Osteoblast (primary cell): ENCODE results near the gene KNSTRN. TPM values are rescaled to one million over a fixed set of nuclear protein-coding genes. Genes with fewer than 3 reads are reported as not detected.

Source experiments
- DNase-seq: peaks from one replicate; pipeline ENCODE4 v3.0.0; 2011; ENCODE audit warnings: low spot score, mixed read lengths; ENCODE audit not compliant: insufficient read length; ENCODE audit errors: missing footprints
- H2AFZ ChIP-seq: 2 replicates; pipeline ENCODE4 v1.6.0; 2011; ENCODE audit warnings: mild to moderate bottlenecking, low read length
- H3K27ac ChIP-seq: 2 replicates; pipeline ENCODE4 v1.5.1; 2011; ENCODE audit warnings: mild to moderate bottlenecking, low read depth, low read length, moderate library complexity
- H3K27me3 ChIP-seq: 2 replicates; pipeline ENCODE4 v1.6.0; 2012; ENCODE audit warnings: mild to moderate bottlenecking, control low read depth, inconsistent platforms, low read length, moderate library complexity; ENCODE audit not compliant: insufficient read depth
- H3K36me3 ChIP-seq: 2 replicates; pipeline ENCODE4 v1.5.1; 2011; ENCODE audit warnings: mild to moderate bottlenecking, low read length, control low read depth, moderate library complexity; ENCODE audit not compliant: insufficient read depth
- H3K4me1 ChIP-seq: 2 replicates; pipeline ENCODE4 v1.5.1; 2011; ENCODE audit warnings: mild to moderate bottlenecking, low read length, control low read depth, moderate library complexity; ENCODE audit not compliant: insufficient read depth
- H3K4me2 ChIP-seq: 2 replicates; pipeline ENCODE4 v1.6.0; 2011; ENCODE audit warnings: mild to moderate bottlenecking, low read length; ENCODE audit not compliant: insufficient read depth
- H3K4me3 ChIP-seq: fragments of 200-600 bp; sonication (generic); 3 replicates; pipeline ENCODE4 v1.5.1; 2012; ENCODE audit warnings: mild to moderate bottlenecking, low read length, inconsistent platforms; ENCODE audit not compliant: insufficient read depth
- H3K79me2 ChIP-seq: 2 replicates; pipeline ENCODE4 v1.6.0; 2012; ENCODE audit warnings: mild to moderate bottlenecking, low read length, control low read depth, inconsistent platforms; ENCODE audit not compliant: insufficient read depth
- H3K9me3 ChIP-seq: 2 replicates; pipeline ENCODE4 v1.5.1; 2011; ENCODE audit warnings: low read depth, low read length, control low read depth
- H4K20me1 ChIP-seq: 2 replicates; pipeline ENCODE4 v1.6.0; 2012; ENCODE audit warnings: mild to moderate bottlenecking, low read length, control low read depth; ENCODE audit not compliant: insufficient read depth
- total RNA-seq: library from RNA; depleted of rRNA; stranded (reverse); fragments of >200 nt; gene quantifications from 2 replicates; pipeline ENCODE4 v1.2.3, GENCODE V29; 2012
- TF ChIP-seq, protein P1 (sequence below): IDR thresholded peaks from 2 replicates; pipeline ENCODE4 v1.5.1; 2011; ENCODE audit warnings: mild to moderate bottlenecking, low read depth, low read length, moderate library complexity; ENCODE audit errors: extremely low read depth

The KNSTRN gene
- total RNA-seq, 1 donor, result 19.9 TPM

DNA sequence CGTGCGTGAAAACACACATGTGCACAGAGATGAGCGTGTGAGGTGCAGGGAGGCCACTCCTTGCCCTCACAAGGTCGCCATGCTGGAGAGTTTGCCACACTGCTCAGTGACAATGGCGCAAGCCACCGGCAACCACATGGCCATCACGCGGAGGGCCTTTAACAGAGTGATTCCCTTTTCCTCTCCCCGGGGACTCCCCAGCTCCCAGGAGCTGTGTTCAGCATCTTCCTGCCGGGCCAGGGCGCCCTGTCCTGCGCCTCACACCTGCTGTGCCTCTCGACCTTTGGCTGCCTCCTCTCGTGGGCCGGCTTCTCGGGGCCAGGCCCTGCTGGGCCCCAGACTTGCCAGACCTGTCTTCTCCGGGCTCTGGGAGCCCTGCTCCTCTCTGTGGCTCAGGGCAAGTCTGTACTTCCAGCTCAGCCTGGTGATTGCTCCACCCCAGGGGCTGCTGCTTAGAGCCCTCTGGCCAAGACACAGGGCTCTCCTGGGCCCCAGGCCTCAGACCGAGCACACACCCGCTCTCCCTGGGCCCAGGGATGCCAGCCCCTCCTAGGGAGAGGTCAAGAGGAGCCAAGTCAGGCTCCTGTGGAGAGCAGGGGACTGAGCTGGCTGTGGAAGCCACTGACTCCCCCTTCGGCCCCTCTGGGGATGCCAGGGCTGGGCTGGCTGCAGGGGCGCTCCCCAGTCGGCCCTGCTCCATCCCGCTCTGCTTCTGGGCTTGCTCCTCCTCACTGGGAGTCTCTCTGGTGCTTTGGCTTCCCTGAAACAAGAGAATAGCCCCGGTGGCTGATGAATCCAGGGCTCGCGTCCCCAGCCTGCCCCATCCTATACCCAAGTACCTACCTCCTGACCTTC is 47.4 kb upstream of the KNSTRN start:
- peaks cover 25% of the 10 kb centered on the region for H3K79me2 ChIP-seq
- H3K4me1 ChIP-seq, result peaks cover 55% of the 10 kb centered on the region
- DNase-seq, result peak; percentile 81
- H3K4me2 ChIP-seq, result no peak overlapping the region
- H3K27ac ChIP-seq, result peak overlapping the region; percentile 82
- H2AFZ ChIP-seq, result no peak overlapping the region
- H3K9me3 ChIP-seq, result no peaks in the 10 kb centered on the region
- H3K27me3 ChIP-seq, result no peaks in the 10 kb centered on the region
- no peaks in the 10 kb centered on the region for H4K20me1 ChIP-seq
- TF ChIP-seq, protein P1, sequence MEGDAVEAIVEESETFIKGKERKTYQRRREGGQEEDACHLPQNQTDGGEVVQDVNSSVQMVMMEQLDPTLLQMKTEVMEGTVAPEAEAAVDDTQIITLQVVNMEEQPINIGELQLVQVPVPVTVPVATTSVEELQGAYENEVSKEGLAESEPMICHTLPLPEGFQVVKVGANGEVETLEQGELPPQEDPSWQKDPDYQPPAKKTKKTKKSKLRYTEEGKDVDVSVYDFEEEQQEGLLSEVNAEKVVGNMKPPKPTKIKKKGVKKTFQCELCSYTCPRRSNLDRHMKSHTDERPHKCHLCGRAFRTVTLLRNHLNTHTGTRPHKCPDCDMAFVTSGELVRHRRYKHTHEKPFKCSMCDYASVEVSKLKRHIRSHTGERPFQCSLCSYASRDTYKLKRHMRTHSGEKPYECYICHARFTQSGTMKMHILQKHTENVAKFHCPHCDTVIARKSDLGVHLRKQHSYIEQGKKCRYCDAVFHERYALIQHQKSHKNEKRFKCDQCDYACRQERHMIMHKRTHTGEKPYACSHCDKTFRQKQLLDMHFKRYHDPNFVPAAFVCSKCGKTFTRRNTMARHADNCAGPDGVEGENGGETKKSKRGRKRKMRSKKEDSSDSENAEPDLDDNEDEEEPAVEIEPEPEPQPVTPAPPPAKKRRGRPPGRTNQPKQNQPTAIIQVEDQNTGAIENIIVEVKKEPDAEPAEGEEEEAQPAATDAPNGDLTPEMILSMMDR, result no peak
- no peak overlapping the region for H3K4me3 ChIP-seq
- peaks cover 14% of the 10 kb centered on the region for H3K36me3 ChIP-seq

DNA sequence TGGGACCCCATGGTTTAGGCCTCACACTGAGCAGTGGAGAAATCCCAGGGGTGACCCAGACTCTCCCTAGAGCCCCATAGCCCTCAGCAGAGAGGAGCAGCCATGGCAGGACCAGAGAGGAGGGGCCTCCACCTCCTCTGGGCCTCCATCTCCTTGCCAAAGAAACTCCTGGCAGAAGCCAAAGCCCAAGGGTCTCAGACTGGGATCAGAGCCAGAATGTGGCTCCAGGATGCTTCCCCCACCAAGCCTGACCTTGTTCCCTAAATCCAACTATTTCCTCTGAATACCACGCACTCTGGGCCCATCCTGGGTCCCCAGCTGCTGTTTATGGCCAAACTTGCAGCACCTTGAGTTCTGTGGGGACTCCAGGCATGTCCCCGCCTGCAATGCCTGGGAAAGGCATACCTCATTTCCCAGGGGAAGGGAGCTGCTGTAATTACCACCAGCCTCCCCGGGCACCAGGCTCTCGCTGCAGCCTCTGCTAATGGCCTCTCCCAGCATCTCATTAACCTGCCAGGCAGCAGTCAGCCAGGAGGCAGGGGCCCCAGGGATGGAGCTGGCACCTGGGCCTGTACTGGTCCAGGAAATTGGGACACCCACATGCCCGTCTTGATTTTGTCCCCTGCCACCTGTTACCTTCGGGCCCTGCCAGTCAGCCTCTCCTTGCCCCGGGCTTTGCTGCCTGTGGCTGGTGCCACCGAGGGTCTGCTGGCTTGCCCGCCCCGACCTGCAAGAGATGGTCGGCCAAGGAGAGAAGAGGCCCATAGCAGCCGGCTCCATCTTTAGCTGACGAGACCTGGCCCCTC is 46.4 kb upstream of the KNSTRN start:
- peak overlapping the region; percentile 23 for H3K27ac ChIP-seq
- H3K4me1 ChIP-seq, result peaks cover 60% of the 10 kb centered on the region

DNA sequence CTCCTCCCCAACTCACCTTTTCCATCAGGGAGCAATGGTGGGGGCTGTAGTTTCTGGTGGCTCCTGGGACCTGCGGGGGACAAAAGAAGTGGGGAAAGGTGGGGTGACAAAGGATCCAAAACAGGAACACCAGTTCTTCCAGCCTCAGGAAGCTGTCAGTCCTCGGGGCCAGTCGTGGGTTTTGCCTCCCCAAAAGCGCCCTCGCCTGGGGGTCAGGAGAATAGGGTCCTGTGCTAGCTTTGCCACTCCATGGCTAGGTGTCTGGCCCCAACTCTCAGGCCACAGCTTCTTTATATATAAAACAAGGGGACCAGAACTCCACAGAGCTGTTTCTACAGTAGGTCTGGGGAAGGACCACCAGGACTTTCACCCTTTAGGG is 45.8 kb upstream of the KNSTRN start:
- TF ChIP-seq, protein P1, result no peak
- Histone ChIP-seq H3K9me3 (no peaks in the 10 kb centered on the region), H4K20me1 (no peaks in the 10 kb centered on the region), H3K27ac (peak overlapping the region; percentile 23), H3K36me3 (peaks cover 14% of the 10 kb centered on the region), H3K4me2 (no peak overlapping the region), H2AFZ (no peak overlapping the region), H3K79me2 (peaks cover 25% of the 10 kb centered on the region), H3K4me3 (no peak overlapping the region), H3K27me3 (no peaks in the 10 kb centered on the region), H3K4me1 (peaks cover 66% of the 10 kb centered on the region)
- peak; percentile 50 for DNase-seq

More for the DNA sequence above, 46.4 kb upstream of the KNSTRN start:
- Histone ChIP-seq H2AFZ (no peak overlapping the region), H3K4me2 (no peak overlapping the region), H3K27me3 (no peaks in the 10 kb centered on the region), H3K9me3 (no peaks in the 10 kb centered on the region), H3K79me2 (peaks cover 25% of the 10 kb centered on the region), H4K20me1 (no peaks in the 10 kb centered on the region), H3K4me3 (no peak overlapping the region), H3K36me3 (peaks cover 14% of the 10 kb centered on the region)
- DNase-seq, result peak; percentile 73
- TF ChIP-seq, protein P1, result no peak

DNA sequence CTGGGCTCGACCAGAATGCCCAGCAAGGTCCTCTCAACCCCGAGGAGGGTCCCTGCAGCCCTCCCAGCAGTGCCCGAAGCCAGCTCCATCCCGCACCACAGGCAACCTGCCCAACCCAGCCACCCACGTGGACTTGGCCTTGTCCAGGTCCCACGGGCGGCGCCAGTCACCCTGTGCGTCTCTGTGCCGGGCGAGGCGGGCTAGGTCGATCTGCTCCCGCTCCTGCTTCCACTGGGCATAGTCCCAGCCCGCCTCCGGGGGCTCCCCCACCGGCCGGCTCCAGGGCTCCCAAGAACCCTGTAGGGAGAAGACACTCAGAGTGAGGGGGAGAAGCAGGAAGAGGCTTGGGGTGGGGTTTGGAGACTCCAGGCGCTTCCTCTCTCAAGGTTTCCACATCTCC is 44.9 kb upstream of the KNSTRN start:
- peaks cover 14% of the 10 kb centered on the region for H3K36me3 ChIP-seq
- no peak overlapping the region for H2AFZ ChIP-seq
- TF ChIP-seq, protein P1, result no peak
- peaks cover 72% of the 10 kb centered on the region for H3K4me1 ChIP-seq
- peak overlapping the region; percentile 77 for H3K4me2 ChIP-seq
- H3K9me3 ChIP-seq, result no peaks in the 10 kb centered on the region
- peak overlapping the region; percentile 63 for H3K4me3 ChIP-seq
- no peaks in the 10 kb centered on the region for H4K20me1 ChIP-seq
- H3K27ac ChIP-seq, result peak overlapping the region; percentile 99
- H3K79me2 ChIP-seq, result peaks cover 25% of the 10 kb centered on the region
- no peak for DNase-seq
- H3K27me3 ChIP-seq, result no peaks in the 10 kb centered on the region
